DOHH2 (cell line): ENCODE results near the gene SLC24A5.

Experiments
- EZH2phosphoT487 ChIP-seq: fragments of 200-600 bp; sonication (generic); IDR thresholded peaks from 2 replicates; pipeline ENCODE4 v1.6.1; 2017; ENCODE audit warnings: borderline replicate concordance, mild to moderate bottlenecking, antibody characterized with exemption, low read length, moderate library complexity, mixed read lengths
- TF ChIP-seq, protein P1 (sequence below): fragments of 200-600 bp; sonication (generic); IDR thresholded peaks from one replicate; pipeline ENCODE4 v1.5.1; 2014; ENCODE audit warnings: antibody characterized with exemption, mild to moderate bottlenecking, low read depth, low read length; ENCODE audit not compliant: poor library complexity, severe bottlenecking

GRCh38 chr15:48121849-48122248, 1.1 kb downstream of the SLC24A5 start:
- TF ChIP-seq, protein P1, sequence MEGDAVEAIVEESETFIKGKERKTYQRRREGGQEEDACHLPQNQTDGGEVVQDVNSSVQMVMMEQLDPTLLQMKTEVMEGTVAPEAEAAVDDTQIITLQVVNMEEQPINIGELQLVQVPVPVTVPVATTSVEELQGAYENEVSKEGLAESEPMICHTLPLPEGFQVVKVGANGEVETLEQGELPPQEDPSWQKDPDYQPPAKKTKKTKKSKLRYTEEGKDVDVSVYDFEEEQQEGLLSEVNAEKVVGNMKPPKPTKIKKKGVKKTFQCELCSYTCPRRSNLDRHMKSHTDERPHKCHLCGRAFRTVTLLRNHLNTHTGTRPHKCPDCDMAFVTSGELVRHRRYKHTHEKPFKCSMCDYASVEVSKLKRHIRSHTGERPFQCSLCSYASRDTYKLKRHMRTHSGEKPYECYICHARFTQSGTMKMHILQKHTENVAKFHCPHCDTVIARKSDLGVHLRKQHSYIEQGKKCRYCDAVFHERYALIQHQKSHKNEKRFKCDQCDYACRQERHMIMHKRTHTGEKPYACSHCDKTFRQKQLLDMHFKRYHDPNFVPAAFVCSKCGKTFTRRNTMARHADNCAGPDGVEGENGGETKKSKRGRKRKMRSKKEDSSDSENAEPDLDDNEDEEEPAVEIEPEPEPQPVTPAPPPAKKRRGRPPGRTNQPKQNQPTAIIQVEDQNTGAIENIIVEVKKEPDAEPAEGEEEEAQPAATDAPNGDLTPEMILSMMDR: no peak
- TF ChIP-seq EZH2phosphoT487: no peak
